Endothelial cell of umbilical vein (primary cell): Measurements from ENCODE around the gene FANCC. TPM values are rescaled to one million over a fixed set of nuclear protein-coding genes. Genes with fewer than 3 reads are reported as not detected.
"Not testable (repeated sequence)": the region's sequence is repeated elsewhere in the genome, so short reads cannot be mapped to it uniquely, and the experiment has no call there.

Source experiments
- BruUV-seq: library from RNA; stranded (reverse); fragments of 400-500 nt; replicated peaks from 2 replicates; lab custom pipeline; 2021; lab: Mats Ljungman, UMichigan
- CTCF ChIA-PET: fragments of 300-600, 350-600 bp; sonication (Branson Sonifier 250); formaldehyde crosslinking; loops from one replicate; lab custom pipeline; 2021; ENCODE audit warnings: antibody characterized with exemption, inconsistent platforms; lab: Charles Lee
- POLR2A ChIA-PET: fragments of 300-600, 350-600 bp; sonication (Branson Sonifier 250); formaldehyde crosslinking; loops from one replicate; lab custom pipeline; 2021; ENCODE audit warnings: antibody characterized with exemption, inconsistent platforms; lab: Charles Lee
- DNase-seq: peaks from one replicate; pipeline ENCODE4 v3.0.0-alpha.2; 2011; ENCODE audit warnings: low read depth, low spot score
- FAIRE-seq: peaks from 2 replicates; lab custom pipeline; 2011; peaks lifted over from hg19 to GRCh38; lab: Jason Lieb, UNC
- H2AFZ ChIP-seq: 2 replicates; pipeline ENCODE4 v1.6.0; 2012; ENCODE audit warnings: low read depth, low read length, control low read depth, inconsistent platforms
- H3K27ac ChIP-seq: 2 replicates; pipeline ENCODE4 v1.5.1; 2011; ENCODE audit warnings: low read depth, mild to moderate bottlenecking, control low read depth, low read length, moderate library complexity; ENCODE audit not compliant: insufficient read depth
- H3K27me3 ChIP-seq, 2 experiments: 2 replicates each; pipeline versions ENCODE4 v1.6.0 to v1.6.1; 2011; ENCODE audit warnings: low read length in 2 of 2, mixed read lengths in 1 of 2; ENCODE audit not compliant: control insufficient read depth in 2 of 2, insufficient read depth in 2 of 2
- H3K36me3 ChIP-seq, 2 experiments: 2 replicates in 1 of 2; 3 replicates in 1 of 2; pipeline ENCODE4 v1.5.1; 2011; ENCODE audit warnings: low read length in 2 of 2, mild to moderate bottlenecking in 1 of 2, moderate library complexity in 1 of 2; ENCODE audit not compliant: control insufficient read depth in 2 of 2, insufficient read depth in 2 of 2; ENCODE audit errors: extremely low read depth in 1 of 2
- H3K4me1 ChIP-seq: 3 replicates; pipeline ENCODE4 v1.5.1; 2011; ENCODE audit warnings: mild to moderate bottlenecking, low read length; ENCODE audit not compliant: control insufficient read depth, insufficient read depth; ENCODE audit errors: extremely low read depth
- H3K4me2 ChIP-seq: 2 replicates; pipeline ENCODE4 v1.6.1; 2011; ENCODE audit warnings: low read length, control low read depth, mixed read lengths; ENCODE audit not compliant: insufficient read depth
- H3K4me3 ChIP-seq, 3 experiments: fragments of 200-600 bp in 1 of 3; sonication (generic), shearing (Covaris generic) in 1 of 3; replicated peaks in 1 of 3; 2 replicates each; pipeline ENCODE4 v1.5.1; 2011 to 2016; ENCODE audit warnings: control low read depth in 3 of 3, low read length in 3 of 3, mild to moderate bottlenecking in 2 of 3, inconsistent platforms in 1 of 3, low read depth in 1 of 3, moderate library complexity in 1 of 3; ENCODE audit not compliant: insufficient read depth in 1 of 3
- H3K79me2 ChIP-seq: 2 replicates; pipeline ENCODE4 v1.6.0; 2012; ENCODE audit warnings: low read length, inconsistent platforms; ENCODE audit not compliant: control insufficient read depth, insufficient read depth
- H3K9ac ChIP-seq: replicated peaks from 2 replicates; pipeline ENCODE3; 2011; ENCODE audit warnings: low read length, control low read depth; ENCODE audit not compliant: insufficient read depth; ENCODE audit errors: extremely low read depth
- H3K9me1 ChIP-seq: replicated peaks from 3 replicates; pipeline ENCODE4 v1.6.0; 2011; ENCODE audit warnings: mild to moderate bottlenecking, low read length; ENCODE audit not compliant: control insufficient read depth, insufficient read depth; ENCODE audit errors: extremely low read depth
- H3K9me3 ChIP-seq: replicated peaks from 2 replicates; pipeline ENCODE4 v1.5.1; 2012; ENCODE audit warnings: low read length, inconsistent platforms; ENCODE audit not compliant: control insufficient read depth, insufficient read depth
- H4K20me1 ChIP-seq: replicated peaks from 2 replicates; pipeline ENCODE3; 2011; ENCODE audit warnings: mild to moderate bottlenecking, low read length; ENCODE audit not compliant: control insufficient read depth, insufficient read depth; ENCODE audit errors: extremely low read depth
- CTCF ChIP-seq, 2 donors: IDR thresholded peaks; 1 replicate in 1 of 2; 2 replicates in 1 of 2; pipeline ENCODE4 v1.5.1; 2011; ENCODE audit warnings: low read length in 2 of 2, mild to moderate bottlenecking in 2 of 2, moderate library complexity in 2 of 2, control low read depth in 1 of 2, inconsistent platforms in 1 of 2, low read depth in 1 of 2; ENCODE audit not compliant: insufficient read depth in 1 of 2; ENCODE audit errors: extremely low read depth in 1 of 2
- EZH2 ChIP-seq: IDR thresholded peaks from 2 replicates; pipeline ENCODE4 v1.6.1; 2012; ENCODE audit warnings: borderline replicate concordance, low read depth, mild to moderate bottlenecking, moderate library complexity, low read length, inconsistent platforms; ENCODE audit not compliant: severe bottlenecking
- JUN ChIP-seq: IDR thresholded peaks from 2 replicates; pipeline ENCODE4 v1.6.1; 2011; ENCODE audit warnings: borderline replicate concordance, low read depth; ENCODE audit not compliant: insufficient read length, insufficient read depth
- MAX ChIP-seq: IDR thresholded peaks from 2 replicates; pipeline ENCODE4 v1.6.1; 2011; ENCODE audit not compliant: insufficient read depth, insufficient read length
- MYC ChIP-seq: IDR thresholded peaks from one replicate; pipeline ENCODE4 v1.6.1; 2011; ENCODE audit warnings: mild to moderate bottlenecking, low read depth, low read length
- POLR2AphosphoS5 ChIP-seq: IDR thresholded peaks from 2 replicates; pipeline ENCODE4 v1.6.1; 2012; ENCODE audit warnings: low read depth, mild to moderate bottlenecking, control low read depth, low read length, moderate library complexity; ENCODE audit not compliant: insufficient read depth
- dilution Hi-C: fragments of 300-500 bp; cut with MboI; formaldehyde crosslinking; loops from one replicate; pipeline ENCODE4 v1.15.0; 2019; ENCODE audit warnings: low sequenced_read_pairs; ENCODE audit not compliant: extremely low pct_ligation_motif_present
- intact Hi-C: fragments of 100-400 bp; cut with micrococcal nuclease; formaldehyde crosslinking; loops from one replicate; pipeline ENCODE4 v1.10.0; 2022
- polyA plus RNA-seq, 4 experiments: library from polyadenylated mRNA; depleted of rRNA in 3 of 4; stranded (reverse) in 3 of 4; unstranded in 1 of 4; fragments of >200 nt; gene quantifications; 2 replicates each; pipeline versions ENCODE4 v1.2.1 to v1.2.3, GENCODE V29; 2011 to 2012; ENCODE audit warnings: missing spikeins in 1 of 4
- total RNA-seq: library from RNA; stranded (reverse); gene quantifications from 2 replicates; pipeline ENCODE4 v1.2.3, GENCODE V29; 2021

FANCC gene
- total and polyA plus RNA-seq, 2 donors (not counting 3 experiments of a cell fraction or from before 2014, with no cell fraction given), result 5.7 to 13.1 TPM

- H3K27me3 ChIP-seq, H3K9me3 ChIP-seq, H3K79me2 ChIP-seq, H3K4me1 ChIP-seq, H2AFZ ChIP-seq, H4K20me1 ChIP-seq, dilution Hi-C loops, H3K4me2 ChIP-seq, POLR2A ChIA-PET, H3K36me3 ChIP-seq, DNase-seq, H3K27ac ChIP-seq, FAIRE-seq, H3K4me3 ChIP-seq, H3K9ac ChIP-seq, BruUV-seq, H3K9me1 ChIP-seq: not testable (repeated sequence)
- CTCF ChIA-PET, result interaction anchor here (0.9 to 2.5 kb wide), 5 partner anchors 66 to 948 kb away, joined by 3 to 15 read pairs (median 11); no protein-coding TSS in a partner anchor
- intact Hi-C loops, result loop anchor here (5.0 kb wide), 3 partner anchors 102 to 302 kb away; no protein-coding TSS in a partner anchor
These were observed 47.4 kb downstream of the FANCC start for GRCh38 chr9:95269803-95270773.

- ChIA-PET POLR2A (no interaction called here), CTCF (interaction anchor here (0.6 to 2.5 kb wide), 14 partner anchors 10 to 949 kb away, joined by 3 to 15 read pairs (median 4); no protein-coding TSS in a partner anchor)
- Histone ChIP-seq H3K4me2 (no peak overlapping the region), H3K4me3 (no peak overlapping the region), H3K27me3 (no peaks in the 10 kb centered on the region), H3K36me3 (no peaks in the 10 kb centered on the region), H3K79me2 (no peaks in the 10 kb centered on the region), H3K4me1 (no peaks in the 10 kb centered on the region), H3K9ac (no peak overlapping the region), H3K27ac (no peak overlapping the region), H3K9me3 (no peaks in the 10 kb centered on the region), H4K20me1 (no peaks in the 10 kb centered on the region), H2AFZ (no peak overlapping the region), H3K9me1 (no peaks in the 10 kb centered on the region)
- dilution Hi-C loops, result no loop called here
- BruUV-seq, result no TSS peak
- DNase-seq (peak; percentile 47), FAIRE-seq (peak; percentile 61)
- intact Hi-C loops, result loop anchor here (1.0 to 5.0 kb wide), 4 partner anchors 104 to 587 kb away; no protein-coding TSS in a partner anchor
- TF ChIP-seq EZH2, result no peak
- TF ChIP-seq MYC, result no peak
- no peak for TF ChIP-seq POLR2AphosphoS5
- no peak for TF ChIP-seq JUN
- no peak for TF ChIP-seq MAX
- TF ChIP-seq CTCF (IDR thresholded peaks at IDR 0.05; ENCODE audit: extremely low read depth in 1 of 2, insufficient read depth in 1 of 2, low read depth in 1 of 2, low read length in 2 of 2), result peak; percentile 12 to 37
These were observed 48.8 kb downstream of the FANCC start for GRCh38 chr9:95268681-95269080.
